Omental fat pad (tissue), 4 donors: ENCODE results near the gene BPIFB3. TPM values are rescaled to one million over a fixed set of nuclear protein-coding genes. Genes with fewer than 3 reads are reported as not detected.

Source experiments
- ATAC-seq: fragments of 150-250 bp; one replicate; pipeline ENCODE4 v1.9.1; 2016; ENCODE audit warnings: mild to moderate bottlenecking, moderate library complexity; ENCODE audit not compliant: low FRiP score
- DNase-seq: peaks from one replicate; pipeline ENCODE4 v3.0.0-alpha.2; 2019; ENCODE audit warnings: low spot score
- total RNA-seq, 4 donors: library from RNA; depleted of rRNA; stranded (reverse); fragments of >200 nt; gene quantifications; one replicate each; pipeline ENCODE4 v1.1.0, GENCODE V29; 2016
- TF ChIP-seq, protein P1 (sequence below), 3 donors: fragments of 450-650 bp; IDR thresholded peaks; one replicate each; pipeline ENCODE4 v1.5.1; 2016 to 2017; ENCODE audit warnings: antibody characterized with exemption in 3 of 3, mild to moderate bottlenecking in 3 of 3, moderate library complexity in 2 of 3

Gene BPIFB3, protein sequence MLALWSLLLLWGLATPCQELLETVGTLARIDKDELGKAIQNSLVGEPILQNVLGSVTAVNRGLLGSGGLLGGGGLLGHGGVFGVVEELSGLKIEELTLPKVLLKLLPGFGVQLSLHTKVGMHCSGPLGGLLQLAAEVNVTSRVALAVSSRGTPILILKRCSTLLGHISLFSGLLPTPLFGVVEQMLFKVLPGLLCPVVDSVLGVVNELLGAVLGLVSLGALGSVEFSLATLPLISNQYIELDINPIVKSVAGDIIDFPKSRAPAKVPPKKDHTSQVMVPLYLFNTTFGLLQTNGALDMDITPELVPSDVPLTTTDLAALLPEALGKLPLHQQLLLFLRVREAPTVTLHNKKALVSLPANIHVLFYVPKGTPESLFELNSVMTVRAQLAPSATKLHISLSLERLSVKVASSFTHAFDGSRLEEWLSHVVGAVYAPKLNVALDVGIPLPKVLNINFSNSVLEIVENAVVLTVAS
- total RNA-seq: not detected

DNA sequence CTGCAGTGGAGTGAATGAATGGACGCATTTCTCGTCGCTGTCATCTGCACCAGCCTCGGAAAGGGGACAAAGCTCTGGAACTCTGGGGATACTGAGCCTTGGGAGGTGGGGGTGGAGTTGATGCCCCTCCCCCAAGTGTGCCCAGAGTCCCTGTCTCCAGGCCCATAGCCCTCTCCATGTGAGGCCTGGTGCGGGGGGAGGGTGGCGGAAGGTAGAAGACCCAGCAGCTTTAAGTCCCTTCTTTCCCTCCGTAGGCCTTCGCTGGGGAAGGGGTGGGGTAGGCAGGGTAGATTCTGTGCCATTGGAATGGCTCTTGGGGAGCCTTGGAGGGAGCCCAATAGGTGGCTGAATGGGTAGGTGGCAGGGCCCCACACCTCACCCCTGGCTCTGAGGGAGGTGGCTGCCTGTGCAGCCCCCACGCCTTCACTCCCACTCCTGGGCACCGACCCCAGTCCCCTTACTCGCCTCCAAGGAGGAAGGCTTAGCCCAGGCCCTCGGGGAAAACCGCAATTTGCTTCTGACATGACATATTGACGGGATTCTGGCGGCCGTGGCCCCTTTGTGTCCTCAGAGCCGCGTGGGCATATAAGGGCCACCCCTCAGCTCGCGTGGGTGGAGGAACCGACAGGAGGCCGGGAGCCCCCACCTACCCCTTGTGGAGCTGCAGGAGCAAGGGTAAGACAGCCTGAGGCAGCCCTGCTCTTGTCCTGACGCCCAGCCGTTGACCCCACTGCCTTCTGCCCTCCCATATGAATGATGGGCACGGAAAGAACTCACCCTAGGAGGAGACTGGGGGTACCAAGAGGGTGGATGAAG, at the start of gene BPIFB3:
BPIFB3 (plus strand) TSS at position 613 of the 816 bp plus-strand sequence. CDS start 1,533 bp downstream, outside the sequence.
- TF ChIP-seq, protein P1, sequence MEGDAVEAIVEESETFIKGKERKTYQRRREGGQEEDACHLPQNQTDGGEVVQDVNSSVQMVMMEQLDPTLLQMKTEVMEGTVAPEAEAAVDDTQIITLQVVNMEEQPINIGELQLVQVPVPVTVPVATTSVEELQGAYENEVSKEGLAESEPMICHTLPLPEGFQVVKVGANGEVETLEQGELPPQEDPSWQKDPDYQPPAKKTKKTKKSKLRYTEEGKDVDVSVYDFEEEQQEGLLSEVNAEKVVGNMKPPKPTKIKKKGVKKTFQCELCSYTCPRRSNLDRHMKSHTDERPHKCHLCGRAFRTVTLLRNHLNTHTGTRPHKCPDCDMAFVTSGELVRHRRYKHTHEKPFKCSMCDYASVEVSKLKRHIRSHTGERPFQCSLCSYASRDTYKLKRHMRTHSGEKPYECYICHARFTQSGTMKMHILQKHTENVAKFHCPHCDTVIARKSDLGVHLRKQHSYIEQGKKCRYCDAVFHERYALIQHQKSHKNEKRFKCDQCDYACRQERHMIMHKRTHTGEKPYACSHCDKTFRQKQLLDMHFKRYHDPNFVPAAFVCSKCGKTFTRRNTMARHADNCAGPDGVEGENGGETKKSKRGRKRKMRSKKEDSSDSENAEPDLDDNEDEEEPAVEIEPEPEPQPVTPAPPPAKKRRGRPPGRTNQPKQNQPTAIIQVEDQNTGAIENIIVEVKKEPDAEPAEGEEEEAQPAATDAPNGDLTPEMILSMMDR (IDR thresholded peaks at IDR 0.05): no peak
- DNase-seq: no peak
- no peak for ATAC-seq

DNA sequence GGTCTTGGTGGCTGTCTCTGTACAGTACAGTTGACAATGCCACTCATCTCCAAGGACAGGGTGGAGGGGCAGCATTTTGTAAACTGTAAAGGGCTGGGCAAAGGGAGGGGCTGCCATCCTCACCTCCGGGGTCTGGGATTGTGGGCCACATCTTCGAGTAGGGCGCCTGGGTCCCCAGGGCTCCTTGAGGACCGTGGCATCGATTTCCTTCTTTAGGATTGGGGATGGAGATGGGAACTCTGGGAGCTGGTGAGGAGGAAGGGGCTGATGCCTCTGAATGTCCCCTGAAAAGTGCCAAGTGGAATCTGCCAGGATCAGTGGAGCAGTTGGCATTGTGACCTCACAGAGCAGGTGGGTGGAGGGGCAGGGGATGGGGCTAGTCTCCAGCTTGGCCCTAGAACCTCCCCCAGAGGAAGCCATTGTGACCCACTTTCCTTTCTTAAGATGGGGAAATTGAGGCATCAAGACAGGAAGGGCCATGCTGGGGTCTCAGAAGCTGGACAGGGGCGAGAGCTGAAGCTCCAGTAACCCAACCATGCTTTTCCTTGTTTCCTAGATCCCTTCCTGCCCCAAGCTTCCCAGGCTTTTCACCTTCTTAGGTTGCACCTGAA, 49.5 kb upstream of the BPIFB3 start, which contains the start of gene SUN5:
SUN5 (minus strand) TSS at position 293 of the 611 bp plus-strand sequence; CDS start at position 200, 93 bp downstream.
- no peak for DNase-seq
- no peak for ATAC-seq
- TF ChIP-seq, protein P1 (IDR thresholded peaks at IDR 0.05): no peak

DNA sequence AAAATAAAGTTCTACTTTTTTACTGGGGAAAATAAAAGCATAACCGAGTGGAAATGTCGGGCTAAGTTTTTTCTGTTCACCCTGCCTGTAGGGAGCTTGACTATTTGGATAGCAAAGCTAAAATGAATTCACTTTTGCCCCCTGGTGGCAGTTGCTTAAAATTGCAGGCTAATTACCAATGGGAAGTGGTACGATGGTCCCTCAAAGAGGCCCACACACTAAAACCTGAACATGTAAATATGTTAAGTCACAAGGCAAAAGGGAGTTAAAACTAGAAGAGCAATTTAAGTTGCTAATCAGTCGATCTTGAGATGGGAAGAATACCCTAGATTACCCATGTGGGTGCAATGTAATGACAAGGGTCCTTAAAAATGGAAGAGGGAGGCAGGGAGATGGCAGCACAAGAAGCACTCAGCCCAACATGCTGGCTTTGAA, 48.6 kb upstream of the BPIFB3 start:
- TF ChIP-seq, protein P1 (IDR thresholded peaks at IDR 0.05): no peak
- DNase-seq (no peak), ATAC-seq (no peak)

DNA sequence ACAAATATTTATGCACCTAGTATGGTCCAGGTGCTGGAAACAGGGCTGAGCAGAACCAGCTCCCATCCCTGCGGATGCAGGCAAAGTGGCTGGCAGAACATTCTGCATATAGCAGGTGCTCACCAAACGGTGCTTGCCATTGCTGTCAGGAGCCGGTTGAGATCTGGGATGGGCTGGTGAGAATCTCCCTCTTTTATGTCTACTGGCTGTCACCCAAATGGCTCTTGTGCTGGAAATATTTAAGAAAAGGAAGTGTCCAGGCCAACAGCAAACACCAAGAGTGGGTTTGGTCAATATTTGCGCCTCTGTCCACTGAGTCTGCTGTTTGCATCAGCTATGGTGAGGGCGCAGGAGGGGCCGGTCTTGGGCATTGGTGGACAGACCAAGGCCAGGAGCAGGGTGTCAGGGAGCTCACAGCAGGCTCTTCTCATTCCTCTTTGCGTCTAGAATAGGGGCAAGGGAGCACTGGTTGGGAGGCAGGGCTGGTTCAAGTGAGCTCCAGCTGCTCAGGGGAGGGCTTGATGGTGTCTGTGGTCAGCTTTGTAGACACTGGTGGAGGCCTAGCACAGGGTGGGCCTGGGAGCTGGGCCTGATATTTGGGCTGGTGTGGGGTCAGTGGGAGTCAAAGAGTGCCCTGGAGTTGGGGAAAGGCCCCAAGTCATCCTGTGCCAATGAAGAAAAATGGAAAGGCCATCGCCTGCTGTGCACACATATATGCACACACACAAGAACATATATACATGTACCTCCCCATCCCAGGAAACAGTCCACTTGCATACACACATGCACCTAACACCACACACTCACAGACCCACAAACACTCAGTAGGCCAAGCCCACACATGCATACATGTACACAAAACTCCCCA, 47.6 kb upstream of the BPIFB3 start:
- no peak for ATAC-seq
- TF ChIP-seq, protein P1 (IDR thresholded peaks at IDR 0.05): no peak
- DNase-seq: no peak

DNA sequence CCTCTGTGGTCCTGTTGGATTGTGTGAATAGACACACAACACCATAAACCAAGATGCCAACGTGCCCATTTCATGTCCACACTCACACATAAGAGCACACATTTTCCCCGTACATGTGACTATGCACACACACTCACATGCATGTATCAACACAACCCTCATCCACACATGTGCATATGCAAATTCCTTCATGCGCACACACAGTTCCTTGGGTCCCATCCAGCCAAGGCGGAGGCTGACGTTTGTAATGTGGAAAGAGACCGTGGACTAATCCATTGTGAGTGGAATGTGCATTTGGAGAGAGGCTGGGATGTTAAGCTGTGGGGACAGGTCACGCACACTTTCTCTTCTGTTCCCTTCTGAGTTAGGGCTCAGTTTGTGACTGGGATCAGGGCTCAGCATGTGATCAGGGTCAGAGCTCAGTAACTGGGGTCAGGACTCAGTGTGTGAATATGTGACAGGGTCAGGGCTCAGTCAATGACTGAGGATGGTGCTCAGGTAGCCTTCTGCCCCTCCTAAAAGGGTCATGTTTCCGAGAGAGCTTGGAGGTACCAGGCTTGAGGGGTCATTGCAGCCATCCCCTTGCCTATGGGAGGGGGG, 46.8 kb upstream of the BPIFB3 start:
- TF ChIP-seq, protein P1 (IDR thresholded peaks at IDR 0.05): no peak
- ATAC-seq: no peak
- no peak for DNase-seq
